Endothelial cell of umbilical vein (primary cell): ENCODE data around the gene ZBTB4. TPM values are rescaled to one million over a fixed set of nuclear protein-coding genes. Genes with fewer than 3 reads are reported as not detected.

Experiments used
- BruUV-seq: library from RNA; stranded (reverse); fragments of 400-500 nt; replicated peaks from 2 replicates; lab custom pipeline; 2021; lab: Mats Ljungman, UMichigan
- CTCF ChIA-PET: fragments of 300-600, 350-600 bp; sonication (Branson Sonifier 250); formaldehyde crosslinking; loops from one replicate; lab custom pipeline; 2021; ENCODE audit warnings: antibody characterized with exemption, inconsistent platforms; lab: Charles Lee
- POLR2A ChIA-PET: fragments of 300-600, 350-600 bp; sonication (Branson Sonifier 250); formaldehyde crosslinking; loops from one replicate; lab custom pipeline; 2021; ENCODE audit warnings: antibody characterized with exemption, inconsistent platforms; lab: Charles Lee
- DNase-seq: peaks from one replicate; pipeline ENCODE4 v3.0.0-alpha.2; 2011; ENCODE audit warnings: low read depth, low spot score
- FAIRE-seq: peaks from 2 replicates; lab custom pipeline; 2011; peaks lifted over from hg19 to GRCh38; lab: Jason Lieb, UNC
- H2AFZ ChIP-seq: 2 replicates; pipeline ENCODE4 v1.6.0; 2012; ENCODE audit warnings: low read depth, low read length, control low read depth, inconsistent platforms
- H3K27ac ChIP-seq: 2 replicates; pipeline ENCODE4 v1.5.1; 2011; ENCODE audit warnings: low read depth, mild to moderate bottlenecking, control low read depth, low read length, moderate library complexity; ENCODE audit not compliant: insufficient read depth
- H3K27me3 ChIP-seq, 2 experiments: 2 replicates each; pipeline versions ENCODE4 v1.6.0 to v1.6.1; 2011; ENCODE audit warnings: low read length in 2 of 2, mixed read lengths in 1 of 2; ENCODE audit not compliant: control insufficient read depth in 2 of 2, insufficient read depth in 2 of 2
- H3K36me3 ChIP-seq, 2 experiments: 2 replicates in 1 of 2; 3 replicates in 1 of 2; pipeline ENCODE4 v1.5.1; 2011; ENCODE audit warnings: low read length in 2 of 2, mild to moderate bottlenecking in 1 of 2, moderate library complexity in 1 of 2; ENCODE audit not compliant: control insufficient read depth in 2 of 2, insufficient read depth in 2 of 2; ENCODE audit errors: extremely low read depth in 1 of 2
- H3K4me1 ChIP-seq: 3 replicates; pipeline ENCODE4 v1.5.1; 2011; ENCODE audit warnings: mild to moderate bottlenecking, low read length; ENCODE audit not compliant: control insufficient read depth, insufficient read depth; ENCODE audit errors: extremely low read depth
- H3K4me2 ChIP-seq: 2 replicates; pipeline ENCODE4 v1.6.1; 2011; ENCODE audit warnings: low read length, control low read depth, mixed read lengths; ENCODE audit not compliant: insufficient read depth
- H3K4me3 ChIP-seq, 3 experiments: fragments of 200-600 bp in 1 of 3; sonication (generic), shearing (Covaris generic) in 1 of 3; replicated peaks in 1 of 3; 2 replicates each; pipeline ENCODE4 v1.5.1; 2011 to 2016; ENCODE audit warnings: control low read depth in 3 of 3, low read length in 3 of 3, mild to moderate bottlenecking in 2 of 3, inconsistent platforms in 1 of 3, low read depth in 1 of 3, moderate library complexity in 1 of 3; ENCODE audit not compliant: insufficient read depth in 1 of 3
- H3K79me2 ChIP-seq: 2 replicates; pipeline ENCODE4 v1.6.0; 2012; ENCODE audit warnings: low read length, inconsistent platforms; ENCODE audit not compliant: control insufficient read depth, insufficient read depth
- H3K9ac ChIP-seq: replicated peaks from 2 replicates; pipeline ENCODE3; 2011; ENCODE audit warnings: low read length, control low read depth; ENCODE audit not compliant: insufficient read depth; ENCODE audit errors: extremely low read depth
- H3K9me1 ChIP-seq: replicated peaks from 3 replicates; pipeline ENCODE4 v1.6.0; 2011; ENCODE audit warnings: mild to moderate bottlenecking, low read length; ENCODE audit not compliant: control insufficient read depth, insufficient read depth; ENCODE audit errors: extremely low read depth
- H3K9me3 ChIP-seq: replicated peaks from 2 replicates; pipeline ENCODE4 v1.5.1; 2012; ENCODE audit warnings: low read length, inconsistent platforms; ENCODE audit not compliant: control insufficient read depth, insufficient read depth
- H4K20me1 ChIP-seq: replicated peaks from 2 replicates; pipeline ENCODE3; 2011; ENCODE audit warnings: mild to moderate bottlenecking, low read length; ENCODE audit not compliant: control insufficient read depth, insufficient read depth; ENCODE audit errors: extremely low read depth
- CTCF ChIP-seq, 2 donors: IDR thresholded peaks; 1 replicate in 1 of 2; 2 replicates in 1 of 2; pipeline ENCODE4 v1.5.1; 2011; ENCODE audit warnings: low read length in 2 of 2, mild to moderate bottlenecking in 2 of 2, moderate library complexity in 2 of 2, control low read depth in 1 of 2, inconsistent platforms in 1 of 2, low read depth in 1 of 2; ENCODE audit not compliant: insufficient read depth in 1 of 2; ENCODE audit errors: extremely low read depth in 1 of 2
- EZH2 ChIP-seq: IDR thresholded peaks from 2 replicates; pipeline ENCODE4 v1.6.1; 2012; ENCODE audit warnings: borderline replicate concordance, low read depth, mild to moderate bottlenecking, moderate library complexity, low read length, inconsistent platforms; ENCODE audit not compliant: severe bottlenecking
- FOS ChIP-seq: IDR thresholded peaks from 2 replicates; pipeline ENCODE4 v1.6.1; 2011; ENCODE audit warnings: mild to moderate bottlenecking, low read length, moderate library complexity, borderline replicate concordance; ENCODE audit not compliant: insufficient read depth
- POLR2AphosphoS5 ChIP-seq: IDR thresholded peaks from 2 replicates; pipeline ENCODE4 v1.6.1; 2012; ENCODE audit warnings: low read depth, mild to moderate bottlenecking, control low read depth, low read length, moderate library complexity; ENCODE audit not compliant: insufficient read depth
- dilution Hi-C: fragments of 300-500 bp; cut with MboI; formaldehyde crosslinking; loops from one replicate; pipeline ENCODE4 v1.15.0; 2019; ENCODE audit warnings: low sequenced_read_pairs; ENCODE audit not compliant: extremely low pct_ligation_motif_present
- intact Hi-C: fragments of 100-400 bp; cut with micrococcal nuclease; formaldehyde crosslinking; loops from one replicate; pipeline ENCODE4 v1.10.0; 2022
- polyA plus RNA-seq, 4 experiments: library from polyadenylated mRNA; depleted of rRNA in 3 of 4; stranded (reverse) in 3 of 4; unstranded in 1 of 4; fragments of >200 nt; gene quantifications; 2 replicates each; pipeline versions ENCODE4 v1.2.1 to v1.2.3, GENCODE V29; 2011 to 2012; ENCODE audit warnings: missing spikeins in 1 of 4
- total RNA-seq: library from RNA; stranded (reverse); gene quantifications from 2 replicates; pipeline ENCODE4 v1.2.3, GENCODE V29; 2021

Gene ZBTB4
- total and polyA plus RNA-seq, 2 donors (not counting 3 experiments of a cell fraction or from before 2014, with no cell fraction given) = 15.1 to 26.5 TPM

GRCh38 chr17:7443499-7444485 is 35.6 kb downstream of the ZBTB4 start:
- Histone ChIP-seq H2AFZ (no peak overlapping the region), H3K9me1 (no peaks in the 10 kb centered on the region), H3K9ac (no peak overlapping the region), H3K4me2 (no peak overlapping the region), H3K27ac (no peak overlapping the region), H3K79me2 (no peaks in the 10 kb centered on the region), H3K27me3 (peaks cover 29 to 41% of the 10 kb centered on the region in 2 experiments), H3K36me3 (no peaks in the 10 kb centered on the region), H3K9me3 (no peaks in the 10 kb centered on the region), H4K20me1 (no peaks in the 10 kb centered on the region), H3K4me3 (no peak overlapping the region), H3K4me1 (peaks cover 20% of the 10 kb centered on the region)
- BruUV-seq = no TSS peak
- TF ChIP-seq FOS = peak; percentile 31
- TF ChIP-seq CTCF (IDR thresholded peaks at IDR 0.05; ENCODE audit: extremely low read depth in 1 of 2, insufficient read depth in 1 of 2, low read depth in 1 of 2, low read length in 2 of 2) = no peak
- ChIA-PET POLR2A (interaction anchor here (1.2 kb wide), 1 partner anchor 40 kb away, joined by 7 read pairs; the partner anchor contains the start of gene POLR2A), CTCF (interaction anchor here (0.9 to 4.1 kb wide), 10 partner anchors 7 to 398 kb away, joined by 3 to 30 read pairs (median 4); partner anchors contain the start of genes TMEM102 and TNFSF13)
- dilution Hi-C loops (no loop called here), intact Hi-C loops (no loop called here)
- peak; percentile 54 for FAIRE-seq
- peak; percentile 14 for DNase-seq

- POLR2A ChIA-PET = no interaction called here
- no peaks in the 10 kb centered on the region for H3K79me2 ChIP-seq
Measured at GRCh38 chr17:7442142-7442541, 37.3 kb downstream of the ZBTB4 start.

More at GRCh38 chr17:7442142-7442541, 37.3 kb downstream of the ZBTB4 start:
- DNase-seq = no peak
- intact Hi-C loops (no loop called here), dilution Hi-C loops (no loop called here)
- TF ChIP-seq EZH2 (no peak), POLR2AphosphoS5 (no peak)
- Histone ChIP-seq H3K4me2 (no peak overlapping the region), H3K27me3 (peaks cover 31 to 42% of the 10 kb centered on the region in 2 experiments), H3K4me3 (no peak overlapping the region), H3K9me1 (no peaks in the 10 kb centered on the region), H3K9ac (no peak overlapping the region), H2AFZ (no peak overlapping the region), H3K36me3 (no peaks in the 10 kb centered on the region), H4K20me1 (no peaks in the 10 kb centered on the region), H3K27ac (no peak overlapping the region), H3K4me1 (peaks cover 20% of the 10 kb centered on the region), H3K9me3 (no peaks in the 10 kb centered on the region)
- no peak for FAIRE-seq
- CTCF ChIA-PET = interaction anchor here (1.2 to 3.0 kb wide), 3 partner anchors 38 to 119 kb away, joined by 3 to 17 read pairs (median 7); no protein-coding TSS in a partner anchor
- no TSS peak for BruUV-seq
